ENCODE data around the gene LOXL4.
"Not testable (repeated sequence)": the region's sequence is repeated elsewhere in the genome, so short reads cannot be mapped to it uniquely, and the experiment has no call there.

The LOXL4 gene

DNA sequence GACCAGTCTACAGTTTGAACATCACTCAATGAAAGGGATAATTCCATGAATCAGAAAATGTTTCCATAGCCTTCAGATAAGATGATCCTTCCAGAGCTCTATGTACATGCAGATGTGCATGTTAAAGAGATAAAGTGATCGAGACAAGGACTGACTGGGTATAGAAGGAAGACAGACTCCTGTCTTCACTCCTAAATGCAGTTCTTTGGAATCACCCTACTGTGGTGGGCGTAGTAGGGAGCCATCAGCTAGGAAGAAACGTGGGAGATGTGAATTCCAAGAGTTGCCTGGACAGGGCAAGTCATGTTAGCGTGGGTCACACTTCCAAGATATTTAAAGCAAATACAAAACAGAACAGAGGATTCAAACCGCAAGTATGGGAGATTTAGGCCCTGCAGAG, 23.9 kb downstream of the LOXL4 start:
- no peak for DNase-seq (ENCODE audit: low read depth)

DNA sequence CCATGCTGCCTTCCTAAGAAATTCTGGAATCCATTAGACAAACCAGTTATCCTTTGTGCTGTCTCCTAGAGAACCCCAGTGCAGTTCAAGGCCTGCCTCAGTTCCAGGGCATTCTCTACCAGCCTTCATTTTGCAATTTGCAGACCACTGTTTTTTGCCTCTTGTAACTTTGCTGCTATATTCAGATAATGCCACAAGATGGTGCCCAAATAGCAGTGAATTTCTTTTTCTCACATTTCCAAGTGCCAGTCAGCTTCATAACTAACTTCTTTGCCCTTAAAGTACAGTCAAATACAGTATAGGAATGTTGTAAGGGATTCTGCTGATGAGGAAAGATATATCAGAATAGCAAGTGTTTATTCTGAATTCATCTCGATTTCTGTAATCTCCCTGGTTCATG, 25.2 kb downstream of the LOXL4 start:
- peak; percentile 36 for DNase-seq (ENCODE audit: low read depth)

DNA sequence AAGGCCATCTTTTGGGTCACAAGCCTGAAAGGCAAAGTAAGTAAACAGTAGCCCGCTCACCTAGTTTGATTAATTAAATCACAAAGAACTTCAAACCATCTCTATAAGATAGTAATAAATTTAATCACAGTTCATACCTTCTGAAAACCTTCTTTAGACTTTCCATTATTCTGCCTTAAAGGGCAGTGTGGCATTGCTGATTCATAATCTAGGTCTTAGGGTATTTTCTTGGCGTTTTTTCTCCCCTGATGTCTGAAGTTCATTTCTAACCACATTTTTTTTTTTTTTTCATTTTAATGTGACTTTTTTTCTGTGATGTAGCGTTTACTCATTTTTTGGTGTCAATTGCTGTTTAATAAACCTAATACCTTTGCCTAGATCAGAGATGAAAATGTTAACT, 27.5 kb downstream of the LOXL4 start:
- DNase-seq (ENCODE audit: low read depth): no peak

DNA sequence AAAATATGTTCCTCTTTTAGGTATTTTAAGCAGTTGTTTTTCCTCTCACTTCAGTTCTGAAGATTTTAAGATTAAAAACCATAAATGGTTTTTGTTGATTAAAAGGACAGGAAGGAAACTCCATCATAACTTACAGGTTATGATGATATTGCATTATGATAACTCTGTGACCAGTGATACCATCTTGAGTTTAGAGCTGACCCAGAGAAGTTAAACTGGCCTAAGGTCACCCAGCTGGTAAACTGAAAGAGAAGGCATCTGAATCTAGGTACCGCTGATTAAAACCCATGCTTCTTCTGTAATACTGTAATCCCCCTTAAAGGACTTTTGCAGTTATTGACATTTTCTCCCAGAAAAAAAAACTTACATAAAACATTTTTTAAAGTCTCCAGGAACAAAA, 29.6 kb downstream of the LOXL4 start:
- no peak for DNase-seq (ENCODE audit: low read depth)

DNA sequence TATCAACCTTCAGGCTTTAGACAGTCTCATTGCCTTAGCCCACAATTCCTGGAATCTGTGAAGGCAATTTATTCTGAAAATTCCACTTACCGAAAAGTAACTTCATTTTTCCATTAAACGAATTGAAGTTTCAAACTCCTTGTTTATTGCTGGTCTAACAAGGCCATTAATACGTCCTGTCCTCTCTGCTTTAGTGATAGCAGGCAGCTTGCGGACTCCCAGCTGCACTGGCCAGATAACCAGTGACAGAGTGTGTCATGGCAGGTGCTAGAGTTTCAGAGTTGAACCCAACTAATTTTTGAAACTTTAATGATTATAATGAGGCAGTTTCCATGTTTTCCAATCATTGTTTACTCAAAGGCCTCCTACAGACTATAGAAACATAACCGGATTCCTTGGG, 31.1 kb downstream of the LOXL4 start:
- DNase-seq (ENCODE audit: low read depth): no peak

DNA sequence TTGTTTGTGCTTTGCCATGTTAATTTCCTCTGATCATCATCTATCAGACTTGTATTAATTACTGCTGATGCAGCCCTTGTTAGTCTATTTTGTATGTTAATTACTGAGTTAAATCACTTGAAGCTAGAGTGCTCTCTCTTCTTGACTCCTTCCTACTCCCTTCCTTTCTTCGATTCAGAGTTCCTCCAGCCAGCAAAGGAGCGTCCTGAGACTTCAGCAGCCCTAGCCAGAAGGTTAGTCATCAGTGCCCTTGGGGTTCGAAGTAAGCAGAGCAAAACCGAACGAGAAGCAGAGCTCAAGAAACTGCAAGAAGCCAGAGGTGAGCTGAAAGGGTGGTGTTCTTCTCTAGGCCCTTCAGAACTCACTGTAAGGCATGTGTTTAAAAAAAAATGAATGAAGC, 32.1 kb downstream of the LOXL4 start:
- peak; percentile 51 for DNase-seq (ENCODE audit: low read depth)

DNA sequence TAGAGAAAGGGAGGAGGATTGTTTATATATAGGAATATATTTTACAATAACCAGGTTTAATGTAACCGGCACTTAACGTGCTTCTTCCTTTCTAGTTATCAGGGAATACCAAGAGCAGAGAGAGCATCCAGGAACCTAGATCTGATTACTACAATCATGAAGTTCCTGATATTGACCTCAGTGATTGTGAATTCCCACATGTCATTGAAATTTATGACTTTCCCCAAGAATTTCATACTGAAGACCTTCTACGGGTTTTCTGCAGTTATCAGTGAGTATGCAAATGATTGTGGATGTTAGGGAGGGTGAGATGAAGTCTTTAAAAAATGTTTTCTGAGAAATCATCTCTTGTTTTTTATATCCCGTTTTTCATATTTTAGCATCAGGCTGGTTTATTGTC, 36.6 kb downstream of the LOXL4 start:
- no peak for DNase-seq (ENCODE audit: low read depth)

DNA sequence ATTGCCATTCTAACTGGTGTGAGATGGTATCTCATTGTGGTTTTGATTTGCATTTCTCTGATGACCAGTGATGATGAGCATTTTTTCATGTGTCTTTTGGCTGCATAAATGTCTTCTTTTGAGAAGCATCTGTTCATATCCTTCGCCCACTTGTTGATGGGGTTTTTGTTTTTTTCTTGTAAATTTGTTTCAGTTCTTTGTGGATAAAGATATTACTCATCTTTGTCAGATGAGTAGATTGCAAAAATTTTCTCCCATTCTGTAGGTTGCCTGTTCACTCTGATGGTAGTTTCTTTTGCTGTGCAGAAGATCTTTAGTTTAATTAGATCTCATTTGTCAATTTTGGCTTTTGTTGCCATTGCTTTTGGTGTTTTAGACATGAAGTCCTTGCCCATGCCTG, 39.7 kb downstream of the LOXL4 start:
- DNase-seq (ENCODE audit: low read depth): not testable (repeated sequence)

DNA sequence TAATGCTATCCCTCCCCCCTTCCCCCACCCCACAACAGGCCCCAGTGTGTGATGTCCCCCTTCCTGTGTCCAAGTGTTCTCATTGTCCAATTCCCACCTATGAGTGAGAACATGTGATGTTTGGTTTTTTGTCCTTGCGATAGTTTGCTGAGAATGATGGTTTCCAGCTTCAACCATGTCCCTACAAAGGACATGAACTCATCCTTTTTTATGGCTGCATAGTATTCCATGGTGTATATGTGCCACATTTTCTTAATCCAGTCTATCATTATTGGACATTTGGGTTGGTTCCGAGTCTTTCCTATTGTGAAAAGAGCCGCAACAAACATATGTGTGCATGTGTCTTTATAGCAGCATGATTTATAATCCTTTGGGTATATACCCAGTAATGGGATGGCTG, 40.3 kb downstream of the LOXL4 start:
- not testable (repeated sequence) for DNase-seq (ENCODE audit: low read depth)

DNA sequence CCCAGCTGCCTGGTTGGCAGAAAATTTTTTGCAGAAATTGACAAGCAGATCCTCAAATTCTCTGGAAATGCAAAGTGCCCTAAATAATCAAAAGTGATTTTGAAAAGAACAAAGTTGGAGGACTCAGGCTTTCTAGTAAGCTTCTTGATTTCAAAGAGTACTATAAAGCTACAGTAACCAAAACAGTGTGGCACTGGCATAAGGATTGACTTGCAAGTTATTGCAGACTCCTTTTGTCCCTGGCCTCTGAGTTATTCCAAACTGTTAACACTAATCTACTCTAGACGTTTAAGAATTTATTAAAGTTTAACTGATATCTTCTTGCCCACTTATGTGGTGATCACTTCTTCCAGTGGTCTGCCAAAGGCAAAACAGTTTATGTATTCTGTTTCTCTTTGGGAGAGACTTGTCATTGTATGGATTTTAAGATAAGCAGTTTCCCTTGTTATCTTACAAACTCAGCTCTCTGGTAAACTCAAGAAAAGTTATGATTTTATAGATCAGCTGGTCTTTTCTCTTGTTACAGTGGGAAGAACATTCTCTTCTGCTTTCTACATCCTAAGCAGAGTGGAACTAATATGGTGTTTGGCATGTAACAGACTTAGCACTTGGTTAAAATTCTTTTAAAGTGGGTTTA, 41.4 kb downstream of the LOXL4 start:
- no peak for DNase-seq (ENCODE audit: low read depth)

DNA sequence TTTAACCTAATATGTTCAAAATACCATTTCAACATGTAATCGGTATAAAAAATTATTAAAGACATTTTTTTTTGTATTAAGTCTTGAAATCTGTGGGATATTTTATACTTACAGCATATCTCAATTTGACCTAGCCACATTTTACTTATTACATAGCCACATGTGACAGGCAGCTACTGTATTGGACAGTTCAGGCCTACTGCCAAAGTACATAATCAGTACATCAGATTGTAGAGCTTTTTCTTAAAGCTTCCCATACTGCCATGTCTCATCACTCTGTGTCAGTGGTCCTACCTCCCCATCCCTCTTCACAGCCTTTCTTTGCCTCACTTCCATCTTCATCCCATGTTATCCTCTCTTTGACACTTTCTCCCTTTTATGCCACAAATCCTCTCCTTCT, 43.0 kb downstream of the LOXL4 start:
- DNase-seq (ENCODE audit: low read depth): peak; percentile 54

DNA sequence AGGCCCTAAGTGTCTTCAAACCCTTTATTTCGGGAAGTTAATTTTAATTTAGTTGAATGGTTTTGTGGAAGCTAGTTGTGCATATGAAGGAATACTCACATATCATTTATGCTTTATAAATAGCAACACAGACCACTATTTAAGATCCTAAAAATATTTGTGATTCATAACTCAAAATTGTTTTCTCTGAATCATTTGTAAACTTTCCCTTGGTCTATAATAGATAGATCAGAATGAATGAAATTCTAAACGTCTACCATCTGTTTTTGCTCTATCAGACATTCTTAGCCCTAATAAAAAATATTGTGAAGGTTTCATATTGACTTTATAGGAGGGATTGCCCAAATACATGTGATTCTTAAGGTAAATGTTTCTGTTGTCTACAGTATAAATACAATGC, 43.5 kb downstream of the LOXL4 start:
- peak; percentile 36 for DNase-seq (ENCODE audit: low read depth)

DNA sequence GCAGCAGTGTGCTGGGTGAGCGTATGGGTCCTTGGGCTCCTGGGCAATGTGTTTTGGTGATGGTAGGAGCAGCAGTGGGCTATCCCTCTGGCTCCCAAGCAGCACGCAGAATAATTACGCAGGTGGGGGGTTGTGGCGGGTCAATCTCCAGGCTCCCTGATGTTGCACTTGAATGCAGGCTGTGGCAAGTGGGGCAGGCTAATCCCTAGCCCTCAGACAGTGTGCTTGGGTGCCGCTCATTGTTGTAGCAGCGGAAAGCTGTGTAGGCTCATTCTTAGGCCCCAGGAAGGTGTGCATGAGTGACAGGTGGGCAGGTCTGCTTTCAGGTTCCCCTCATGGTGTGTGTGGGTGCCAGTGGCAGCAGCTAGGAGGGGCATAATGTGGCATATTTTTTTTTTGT, 44.1 kb downstream of the LOXL4 start:
- no peak for DNase-seq (ENCODE audit: low read depth)

DNA sequence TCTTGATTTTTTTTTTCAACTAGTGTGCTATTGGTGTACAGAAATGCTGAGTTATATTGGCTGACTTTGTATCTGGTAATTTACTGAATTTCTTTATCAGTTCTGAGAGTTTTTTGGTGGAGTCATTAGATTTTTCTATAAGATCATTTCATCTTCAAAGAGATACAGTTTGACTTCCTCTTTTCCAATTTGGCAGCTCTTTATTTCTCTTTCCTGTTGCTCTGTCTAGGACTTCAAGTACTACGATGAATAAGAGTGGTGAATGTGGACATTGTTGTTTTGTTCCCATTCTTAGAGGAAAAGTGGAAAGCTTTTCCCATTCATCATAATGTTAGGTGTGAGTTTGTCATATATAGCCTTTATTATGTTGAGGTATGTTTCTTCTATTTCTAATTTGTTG, 50.2 kb downstream of the LOXL4 start:
- DNase-seq (ENCODE audit: low read depth): no peak

DNA sequence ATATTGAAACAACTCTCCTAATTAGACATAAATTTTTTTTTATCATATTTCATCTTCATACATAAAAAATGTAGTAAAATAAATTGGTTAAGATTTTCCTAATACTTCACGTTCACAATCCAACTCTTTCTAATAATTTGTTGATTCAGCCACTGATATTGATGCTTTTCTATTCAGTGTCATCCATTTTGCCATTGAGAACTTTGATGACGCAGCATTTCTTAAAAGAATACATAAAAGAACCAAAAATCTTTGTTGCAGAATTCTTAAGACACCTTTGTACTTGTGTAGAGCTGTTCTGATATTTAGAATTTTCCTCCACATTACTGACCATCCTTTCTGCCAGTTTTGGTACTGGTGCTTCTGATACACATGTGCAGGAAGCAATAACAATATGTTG, 52.6 kb downstream of the LOXL4 start:
- DNase-seq (ENCODE audit: low read depth): no peak

DNA sequence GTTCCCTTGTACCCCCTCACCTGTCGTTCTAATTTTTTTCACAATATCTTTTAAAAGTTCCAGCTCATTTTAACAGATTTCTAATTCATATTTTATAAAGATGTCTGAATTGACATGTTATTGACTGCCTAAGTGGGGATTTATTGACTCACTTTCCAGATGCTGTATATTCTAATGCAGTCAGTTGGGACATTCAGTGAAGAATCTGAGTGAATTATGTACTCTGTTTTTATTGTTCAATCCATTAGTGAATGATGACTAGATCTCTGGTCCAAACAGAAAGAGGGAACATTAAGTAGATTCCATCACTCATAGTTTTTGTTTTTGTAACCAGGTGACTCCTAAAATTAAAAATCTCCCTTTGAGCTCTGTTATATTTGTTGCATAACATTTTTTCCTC, 54.3 kb downstream of the LOXL4 start:
- no peak for DNase-seq (ENCODE audit: low read depth)

DNA sequence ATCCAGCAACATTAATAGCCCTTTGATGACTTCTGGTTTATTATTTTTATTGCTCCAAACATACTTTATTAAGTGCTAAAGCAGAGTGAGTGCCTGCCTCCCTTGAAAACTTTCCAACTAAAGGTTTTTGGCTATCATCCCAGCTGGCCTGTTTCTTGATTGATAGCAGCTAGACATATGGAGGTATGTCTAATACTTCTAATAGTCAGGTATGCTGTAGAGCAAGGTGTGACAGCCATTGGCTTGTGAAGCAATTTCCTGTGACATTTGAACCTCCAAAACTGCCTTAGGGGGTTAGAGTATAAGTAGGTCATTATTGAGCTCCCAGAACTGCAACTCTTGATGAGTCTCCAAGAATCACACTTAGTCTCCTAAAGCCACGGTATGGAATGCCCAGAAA, 55.8 kb downstream of the LOXL4 start:
- DNase-seq (ENCODE audit: low read depth): no peak

DNA sequence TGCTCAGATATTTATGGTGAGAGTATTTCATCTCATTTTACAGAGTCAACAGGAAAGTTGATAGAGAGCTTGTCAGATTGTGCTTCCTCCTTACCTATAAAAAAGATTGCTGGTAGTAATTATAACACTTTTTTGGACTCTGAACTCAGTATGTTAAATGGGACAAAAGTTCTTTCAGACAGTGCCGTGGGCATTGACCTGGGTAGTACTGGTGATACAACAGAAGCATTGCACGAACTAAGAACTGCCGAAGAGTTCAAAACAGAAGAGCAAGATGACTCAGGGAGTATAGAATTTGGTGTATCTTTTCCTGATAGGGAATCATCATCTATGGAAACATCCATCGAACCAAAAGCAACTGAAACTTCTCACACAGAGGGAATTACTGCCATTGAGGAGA, 58.6 kb downstream of the LOXL4 start:
- DNase-seq (ENCODE audit: low read depth): no peak

DNA sequence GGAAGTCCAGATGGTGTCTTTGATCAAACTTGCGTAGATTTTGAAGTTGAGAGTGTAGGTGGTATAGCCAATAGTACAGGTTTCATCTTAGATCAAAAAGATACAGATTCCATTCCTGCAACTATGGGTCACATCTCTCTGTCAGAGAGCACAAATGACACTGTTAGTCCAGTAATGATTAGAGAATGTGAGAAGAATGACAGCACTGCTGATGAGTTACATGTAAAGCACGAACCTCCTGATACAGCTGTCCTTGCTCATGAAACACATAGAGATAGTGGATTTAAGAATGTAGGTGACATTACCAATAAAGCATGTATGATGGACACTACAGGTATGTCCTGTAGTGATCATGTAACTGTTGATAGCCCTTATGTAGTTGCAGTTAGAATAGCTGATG, 59.1 kb downstream of the LOXL4 start:
- no peak for DNase-seq (ENCODE audit: low read depth)

DNA sequence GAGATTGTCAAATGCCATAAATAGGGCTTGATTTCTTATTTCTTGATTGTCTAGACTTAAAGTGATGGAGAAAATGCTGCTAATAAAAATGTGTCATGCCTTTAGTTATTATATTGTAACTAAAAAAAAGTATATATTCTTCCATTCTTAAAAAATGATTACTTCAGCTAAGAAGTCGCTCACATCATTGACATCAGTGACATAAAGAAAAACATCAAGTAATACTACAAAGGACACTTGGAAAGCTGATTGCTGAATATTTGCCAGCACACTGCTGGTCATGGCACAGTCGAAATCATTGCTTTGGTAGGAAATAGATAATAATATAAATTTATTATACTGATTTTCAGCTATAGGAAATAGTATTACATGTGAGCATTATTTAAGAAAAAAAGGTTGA, 62.6 kb downstream of the LOXL4 start:
- DNase-seq (ENCODE audit: low read depth): no peak

DNA sequence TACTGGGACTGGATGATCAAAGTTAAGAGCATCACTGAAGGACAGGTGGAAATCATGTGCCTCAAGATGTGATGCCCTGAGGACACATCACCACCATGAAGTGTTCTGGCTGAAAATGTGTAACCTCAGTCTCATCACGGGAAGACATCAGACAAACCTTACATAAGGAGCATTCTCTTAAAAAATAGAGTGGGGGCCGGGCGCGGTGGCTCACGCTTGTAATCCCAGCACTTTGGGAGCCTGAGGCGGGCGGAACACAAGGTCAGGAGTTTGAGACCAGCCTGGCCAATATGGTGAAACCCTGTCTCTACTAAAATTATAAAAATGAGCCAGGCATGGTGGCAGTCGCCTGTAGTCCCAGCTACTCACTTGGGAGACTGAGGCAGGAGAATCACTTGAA, 65.6 kb downstream of the LOXL4 start:
- DNase-seq (ENCODE audit: low read depth): no peak

DNA sequence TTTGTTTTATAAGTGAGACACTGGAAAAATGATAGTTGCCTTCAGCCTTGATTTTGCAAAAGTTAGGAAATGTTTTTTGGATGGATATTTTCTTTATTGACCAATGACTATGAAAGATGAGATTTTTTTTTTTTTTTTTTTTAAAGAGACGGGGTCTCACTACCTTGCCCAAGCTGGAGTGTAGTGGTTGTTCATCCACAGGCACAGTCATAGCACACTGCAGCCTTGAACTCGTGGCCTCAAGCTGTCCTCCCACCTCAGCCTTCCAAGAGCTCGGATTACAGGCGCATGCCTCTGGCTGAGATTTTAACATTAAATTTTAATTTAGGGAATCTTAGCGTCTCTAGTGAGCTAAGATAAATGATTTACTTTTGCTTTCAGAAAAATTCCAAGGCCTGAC, 66.2 kb downstream of the LOXL4 start:
- DNase-seq (ENCODE audit: low read depth): no peak
